Neural cell (in vitro differentiated cells): ENCODE results near the gene GAPDHS. TPM values are rescaled to one million over a fixed set of nuclear protein-coding genes. Genes with fewer than 3 reads are reported as not detected.

ENCODE experiments used
- H2AFZ ChIP-seq: fragments of 200-600, 300-800 bp; sonication (generic), shearing (Covaris generic); 2 replicates; pipeline ENCODE4 v1.6.0; 2014; ENCODE audit warnings: low read depth, mild to moderate bottlenecking, antibody characterized with exemption, low read length, moderate library complexity
- H3F3A ChIP-seq: fragments of 200-600 bp; shearing (Covaris generic); 2 replicates; pipeline ENCODE4 v1.6.1; 2016; ENCODE audit warnings: mild to moderate bottlenecking, moderate library complexity, mixed read lengths, antibody characterized with exemption, low read length; ENCODE audit not compliant: insufficient read depth, poor library complexity, severe bottlenecking
- H3K27ac ChIP-seq: fragments of 200-600, 300-800 bp; sonication (generic), shearing (Covaris generic); 2 replicates; pipeline ENCODE4 v1.5.1; 2014; ENCODE audit warnings: mild to moderate bottlenecking, low read length, moderate library complexity
- H3K27me3 ChIP-seq: fragments of 300-800, 200-600 bp; sonication (generic), shearing (Covaris generic); 2 replicates; pipeline ENCODE4 v1.6.0; 2014; ENCODE audit warnings: mild to moderate bottlenecking, low read depth, low read length, moderate library complexity; ENCODE audit not compliant: insufficient read depth
- H3K36me3 ChIP-seq: fragments of 300-800, 200-600 bp; sonication (generic), shearing (Covaris generic); 2 replicates; pipeline ENCODE4 v1.5.1; 2014; ENCODE audit warnings: mild to moderate bottlenecking, antibody characterized with exemption, low read length, moderate library complexity; ENCODE audit not compliant: insufficient read depth
- H3K4me2 ChIP-seq: fragments of 300-800, 200-600 bp; sonication (generic), shearing (Covaris generic); 2 replicates; pipeline ENCODE4 v1.6.0; 2014; ENCODE audit warnings: mild to moderate bottlenecking, low read length
- H3K4me3 ChIP-seq: fragments of 300-800, 200-600 bp; sonication (generic), shearing (Covaris generic); 2 replicates; pipeline ENCODE4 v1.5.1; 2014; ENCODE audit warnings: mild to moderate bottlenecking, low read length, moderate library complexity
- H3K79me2 ChIP-seq: fragments of 200-600 bp; shearing (Covaris generic); replicated peaks from 2 replicates; pipeline ENCODE4 v1.6.0; 2014; ENCODE audit warnings: mild to moderate bottlenecking, low read length, moderate library complexity; ENCODE audit not compliant: insufficient read depth
- H3K9ac ChIP-seq: fragments of 300-800, 200-600 bp; sonication (generic), shearing (Covaris generic); 2 replicates; pipeline ENCODE4 v1.6.1; 2016; ENCODE audit warnings: mild to moderate bottlenecking, low read length, mixed read lengths
- H3K9me2 ChIP-seq: fragments of 200-600 bp; shearing (Covaris generic); 2 replicates; pipeline ENCODE4 v1.6.1; 2016; ENCODE audit warnings: mild to moderate bottlenecking, low read length, mixed read lengths; ENCODE audit not compliant: insufficient read depth
- H3K9me3 ChIP-seq: fragments of 200-600, 300-800 bp; sonication (generic), shearing (Covaris generic); 2 replicates; pipeline ENCODE4 v1.6.1; 2016; ENCODE audit warnings: mild to moderate bottlenecking, mixed run types, low read length, moderate library complexity, mixed read lengths
- H4K20me1 ChIP-seq: fragments of 200-600 bp; shearing (Covaris generic); 2 replicates; pipeline ENCODE4 v1.6.1; 2016; ENCODE audit warnings: mild to moderate bottlenecking, mixed run types; ENCODE audit not compliant: insufficient read depth
- CTCF ChIP-seq: fragments of 450-650 bp; IDR thresholded peaks from 2 replicates; pipeline ENCODE4 v1.5.1; 2014; ENCODE audit warnings: antibody characterized with exemption, mild to moderate bottlenecking, moderate library complexity; ENCODE audit not compliant: poor library complexity, severe bottlenecking
- EP300 ChIP-seq: fragments of 450-650 bp; conservative IDR thresholded peaks from 2 replicates; pipeline ENCODE4 v1.6.1; 2014; ENCODE audit warnings: antibody characterized with exemption, mild to moderate bottlenecking, moderate library complexity; ENCODE audit not compliant: poor library complexity, severe bottlenecking
- EZH2 ChIP-seq: fragments of 200-600, 300-800 bp; shearing (Covaris generic), sonication (generic); IDR thresholded peaks from 2 replicates; pipeline ENCODE4 v1.6.1; 2014; ENCODE audit warnings: antibody characterized with exemption, low read length, borderline replicate concordance, mild to moderate bottlenecking; ENCODE audit not compliant: insufficient read depth, poor library complexity, severe bottlenecking
- MXI1 ChIP-seq: fragments of 450-650 bp; conservative IDR thresholded peaks from 2 replicates; pipeline ENCODE4 v1.6.1; 2014; ENCODE audit warnings: antibody characterized with exemption, mild to moderate bottlenecking; ENCODE audit not compliant: poor library complexity, severe bottlenecking
- POLR2AphosphoS5 ChIP-seq: IDR thresholded peaks from 2 replicates; pipeline ENCODE4 v1.6.1; 2012
- RAD21 ChIP-seq: fragments of 450-650 bp; conservative IDR thresholded peaks from 2 replicates; pipeline ENCODE4 v1.6.1; 2014; ENCODE audit warnings: antibody characterized with exemption, mild to moderate bottlenecking, moderate library complexity
- SMC3 ChIP-seq: fragments of 450-650 bp; conservative IDR thresholded peaks from 2 replicates; pipeline ENCODE4 v1.6.1; 2014; ENCODE audit warnings: antibody characterized with exemption, mild to moderate bottlenecking, moderate library complexity; ENCODE audit not compliant: poor library complexity
- TAF1 ChIP-seq: IDR thresholded peaks from 2 replicates; pipeline ENCODE4 v1.6.1; 2012; ENCODE audit warnings: low read depth
- polyA plus RNA-seq: library from polyadenylated mRNA; depleted of rRNA; stranded (reverse); fragments of >200 nt; gene quantifications from 2 replicates; pipeline ENCODE4 v1.2.3, GENCODE V29; 2014
- TF ChIP-seq, protein P1 (sequence below): IDR thresholded peaks from 2 replicates; pipeline ENCODE4 v1.6.1; 2012; ENCODE audit warnings: borderline replicate concordance

The GAPDHS gene
- polyA plus RNA-seq, 1 donor from 2014 or later, result not detected

DNA sequence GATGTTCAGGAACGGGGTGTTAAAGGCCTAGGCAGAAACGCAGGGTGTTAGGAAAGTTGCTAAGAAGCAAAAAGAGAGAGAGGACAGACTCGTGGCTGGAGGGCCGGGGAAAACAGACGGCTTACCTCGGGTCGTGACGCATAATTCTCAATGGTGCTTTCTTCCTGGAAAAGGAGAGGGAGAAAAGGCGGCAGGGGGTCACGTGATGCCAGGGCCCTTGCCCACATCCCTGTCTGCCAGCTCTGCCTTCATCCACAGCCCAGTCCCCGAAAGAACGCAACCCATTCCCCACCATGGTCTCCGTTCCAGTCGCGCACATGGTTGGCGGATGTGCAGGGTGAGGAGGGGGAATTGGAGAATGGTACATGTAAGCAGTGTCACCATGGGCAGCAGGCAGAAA, 44.6 kb upstream of the GAPDHS start:
- TF ChIP-seq SMC3 (no peak), EP300 (no peak), TAF1 (no peak), POLR2AphosphoS5 (no peak)
- no peak overlapping the region for H3K9ac ChIP-seq
- H3K27ac ChIP-seq, result no peak overlapping the region
- no peaks in the 10 kb centered on the region for H3K9me3 ChIP-seq
- no peaks in the 10 kb centered on the region for H3K9me2 ChIP-seq
- H3K27me3 ChIP-seq, result no peaks in the 10 kb centered on the region
- H3F3A ChIP-seq, result no peaks in the 10 kb centered on the region
- no peak overlapping the region for H2AFZ ChIP-seq
- no peak overlapping the region for H3K4me3 ChIP-seq
- no peak overlapping the region for H3K4me2 ChIP-seq
- H3K36me3 ChIP-seq, result no peaks in the 10 kb centered on the region
- H3K79me2 ChIP-seq, result no peaks in the 10 kb centered on the region
- no peaks in the 10 kb centered on the region for H4K20me1 ChIP-seq

DNA sequence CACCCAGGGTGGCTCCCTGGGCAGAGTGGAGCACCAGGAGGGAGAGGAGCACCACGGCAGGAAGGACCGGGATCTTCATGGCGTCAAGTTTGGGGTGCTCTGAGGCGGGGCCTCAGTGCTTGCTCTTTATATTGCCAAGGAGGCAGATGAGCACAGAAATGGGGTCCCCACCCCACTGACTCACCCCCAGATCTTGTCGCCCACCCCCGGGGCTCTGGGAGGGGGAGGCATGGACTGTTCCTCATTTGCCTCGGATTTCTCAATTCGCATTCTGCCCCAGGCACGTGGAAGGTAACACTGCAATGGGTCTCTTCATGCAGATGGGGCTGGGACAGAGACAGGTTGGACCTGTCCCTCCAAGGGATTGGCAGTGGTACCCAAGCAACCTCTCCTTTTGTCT, 42.9 kb upstream of the GAPDHS start, which contains the start of gene KRTDAP:
Gene KRTDAP, minus strand, starts transcription at position 101 of the 400 bp plus-strand sequence. Its CDS starts 22 bp downstream, at position 79.
- TF ChIP-seq POLR2AphosphoS5 (no peak), CTCF (no peak), MXI1 (no peak), RAD21 (no peak), EP300 (no peak), TAF1 (no peak), EZH2 (no peak), SMC3 (no peak)
- TF ChIP-seq, protein P1, sequence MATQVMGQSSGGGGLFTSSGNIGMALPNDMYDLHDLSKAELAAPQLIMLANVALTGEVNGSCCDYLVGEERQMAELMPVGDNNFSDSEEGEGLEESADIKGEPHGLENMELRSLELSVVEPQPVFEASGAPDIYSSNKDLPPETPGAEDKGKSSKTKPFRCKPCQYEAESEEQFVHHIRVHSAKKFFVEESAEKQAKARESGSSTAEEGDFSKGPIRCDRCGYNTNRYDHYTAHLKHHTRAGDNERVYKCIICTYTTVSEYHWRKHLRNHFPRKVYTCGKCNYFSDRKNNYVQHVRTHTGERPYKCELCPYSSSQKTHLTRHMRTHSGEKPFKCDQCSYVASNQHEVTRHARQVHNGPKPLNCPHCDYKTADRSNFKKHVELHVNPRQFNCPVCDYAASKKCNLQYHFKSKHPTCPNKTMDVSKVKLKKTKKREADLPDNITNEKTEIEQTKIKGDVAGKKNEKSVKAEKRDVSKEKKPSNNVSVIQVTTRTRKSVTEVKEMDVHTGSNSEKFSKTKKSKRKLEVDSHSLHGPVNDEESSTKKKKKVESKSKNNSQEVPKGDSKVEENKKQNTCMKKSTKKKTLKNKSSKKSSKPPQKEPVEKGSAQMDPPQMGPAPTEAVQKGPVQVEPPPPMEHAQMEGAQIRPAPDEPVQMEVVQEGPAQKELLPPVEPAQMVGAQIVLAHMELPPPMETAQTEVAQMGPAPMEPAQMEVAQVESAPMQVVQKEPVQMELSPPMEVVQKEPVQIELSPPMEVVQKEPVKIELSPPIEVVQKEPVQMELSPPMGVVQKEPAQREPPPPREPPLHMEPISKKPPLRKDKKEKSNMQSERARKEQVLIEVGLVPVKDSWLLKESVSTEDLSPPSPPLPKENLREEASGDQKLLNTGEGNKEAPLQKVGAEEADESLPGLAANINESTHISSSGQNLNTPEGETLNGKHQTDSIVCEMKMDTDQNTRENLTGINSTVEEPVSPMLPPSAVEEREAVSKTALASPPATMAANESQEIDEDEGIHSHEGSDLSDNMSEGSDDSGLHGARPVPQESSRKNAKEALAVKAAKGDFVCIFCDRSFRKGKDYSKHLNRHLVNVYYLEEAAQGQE, result no peak

DNA sequence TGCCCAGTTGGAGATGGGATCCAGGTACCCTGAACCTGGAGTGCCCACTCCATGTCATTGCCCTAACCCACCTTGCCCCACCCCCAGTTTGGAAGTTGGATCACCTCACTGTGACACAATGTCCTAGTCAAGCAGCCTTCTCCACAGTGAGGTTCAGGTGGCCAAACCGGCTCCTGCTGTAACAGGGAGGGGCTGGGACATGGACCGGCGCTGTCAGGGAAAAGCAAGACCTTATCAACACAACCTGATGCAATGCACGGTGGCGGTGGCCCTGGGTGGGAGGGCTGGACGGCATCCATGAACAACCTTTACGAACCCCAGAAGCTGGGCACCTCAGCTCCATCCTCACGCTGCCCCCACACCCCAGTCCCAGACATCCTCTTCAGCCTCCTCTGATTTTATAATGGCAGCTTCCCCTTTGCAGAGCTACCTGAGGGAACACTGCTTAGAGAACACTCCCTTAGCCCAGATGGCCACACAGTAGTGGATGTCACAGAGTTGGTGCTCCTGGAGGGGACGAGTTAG, 41.4 kb upstream of the GAPDHS start:
- Histone ChIP-seq H3K9ac (no peak overlapping the region), H3K79me2 (no peaks in the 10 kb centered on the region), H3K36me3 (no peaks in the 10 kb centered on the region), H3K27ac (no peak overlapping the region), H3K9me2 (no peaks in the 10 kb centered on the region), H3K4me3 (no peak overlapping the region), H4K20me1 (no peaks in the 10 kb centered on the region), H3K4me2 (no peak overlapping the region), H2AFZ (no peak overlapping the region), H3K9me3 (no peaks in the 10 kb centered on the region), H3K27me3 (no peaks in the 10 kb centered on the region), H3F3A (no peaks in the 10 kb centered on the region)
- no peak for TF ChIP-seq TAF1
- no peak for TF ChIP-seq EZH2
- TF ChIP-seq RAD21, result no peak
- TF ChIP-seq POLR2AphosphoS5, result no peak
- TF ChIP-seq SMC3, result no peak
- TF ChIP-seq MXI1, result no peak
- no peak for TF ChIP-seq CTCF
- no peak for TF ChIP-seq EP300
- TF ChIP-seq, protein P1, result no peak

More for the DNA sequence above, 42.9 kb upstream of the GAPDHS start, which contains the start of gene KRTDAP:
- no peaks in the 10 kb centered on the region for H3K9me2 ChIP-seq
- no peaks in the 10 kb centered on the region for H3K27me3 ChIP-seq
- H3K36me3 ChIP-seq, result no peaks in the 10 kb centered on the region
- no peaks in the 10 kb centered on the region for H3K79me2 ChIP-seq
- no peak within 1 kb of the TSS for H3K4me2 ChIP-seq
- no peaks in the 10 kb centered on the region for H3K9me3 ChIP-seq
- no peak within 1 kb of the TSS for H3K9ac ChIP-seq
- H3K4me3 ChIP-seq, result no peak within 1 kb of the TSS
- H3K27ac ChIP-seq, result no peak within 1 kb of the TSS
- no peaks in the 10 kb centered on the region for H4K20me1 ChIP-seq
- no peak within 1 kb of the TSS for H2AFZ ChIP-seq
- H3F3A ChIP-seq, result no peaks in the 10 kb centered on the region
